HCT116 (cell line): ENCODE measurements around the gene CACNA2D3. TPM values are rescaled to one million over a fixed set of nuclear protein-coding genes. Genes with fewer than 3 reads are reported as not detected.

Source experiments
- ATAC-seq: fragments of 200-7000 bp; cut with Tn5 transposase; 2 replicates; pipeline ENCODE4 v1.9.1; 2020; ENCODE audit warnings: mild to moderate bottlenecking, moderate library complexity
- BruUV-seq: library from RNA; stranded (reverse); fragments of 400-500 nt; replicated peaks from 2 replicates; lab custom pipeline; 2021; lab: Mats Ljungman, UMichigan
- CTCF ChIA-PET: fragments of 300-600 bp; sonication (Branson Sonifier 250); formaldehyde crosslinking; loops from one replicate; lab custom pipeline; 2021; ENCODE audit warnings: antibody characterized with exemption; lab: Charles Lee
- POLR2A ChIA-PET: fragments of 300-600, 350-600 bp; sonication (Branson Sonifier 250); formaldehyde crosslinking; loops from one replicate; lab custom pipeline; 2021; ENCODE audit warnings: antibody characterized with exemption; lab: Charles Lee
- RAD21 ChIA-PET, 2 experiments: fragments of 300-600 bp; sonication (Branson Sonifier 250); formaldehyde crosslinking; loops; one replicate each; lab custom pipeline; 2023; ENCODE audit warnings: low total read pairs in 2 of 2; ENCODE audit not compliant: uncharacterized antibody in 2 of 2, unreplicated experiment in 2 of 2, low non-redundant PET in 1 of 2; lab: Charles Lee
- DNase-seq: peaks from one replicate; pipeline ENCODE4 v3.0.0-alpha.2; 2010; ENCODE audit warnings: low read depth, low spot score
- H2AFZ ChIP-seq: fragments of 200-600 bp; shearing (Covaris generic), sonication (generic); 2 replicates; pipeline ENCODE4 v1.6.1; 2017; ENCODE audit warnings: low read depth, mixed run types, mixed read lengths, antibody characterized with exemption, low read length; ENCODE audit not compliant: poor library complexity, severe bottlenecking
- H3K27ac ChIP-seq: 2 replicates; pipeline ENCODE4 v1.5.1; 2012; ENCODE audit warnings: low read depth, low read length
- H3K27me3 ChIP-seq: fragments of 200-600 bp; sonication (generic); 2 replicates; pipeline ENCODE4 v1.6.1; 2016; ENCODE audit warnings: mixed run types, low read length, mixed read lengths; ENCODE audit not compliant: insufficient read depth
- H3K36me3 ChIP-seq, 2 experiments: fragments of 200-500 bp in 1 of 2; fragments of 200-600 bp in 1 of 2; sonication (Bioruptor generic) in 1 of 2; sonication (generic) in 1 of 2; 2 replicates each; pipeline versions ENCODE4 v1.5.1 to v1.6.1; 2014 to 2016; ENCODE audit warnings: low read length in 2 of 2, inconsistent platforms in 1 of 2, mixed read lengths in 1 of 2, mixed run types in 1 of 2; ENCODE audit not compliant: insufficient read depth in 2 of 2, control insufficient read depth in 1 of 2
- H3K4me1 ChIP-seq, 2 experiments: fragments of 200-600 bp in 1 of 2; sonication (generic) in 1 of 2; 2 replicates each; pipeline versions ENCODE4 v1.5.1 to v1.6.1; 2012 to 2017; ENCODE audit warnings: low read length in 2 of 2, inconsistent platforms in 1 of 2, mild to moderate bottlenecking in 1 of 2, mixed read lengths in 1 of 2, mixed run types in 1 of 2, moderate library complexity in 1 of 2; ENCODE audit not compliant: insufficient read depth in 2 of 2, control insufficient read depth in 1 of 2
- H3K4me2 ChIP-seq: fragments of 200-600 bp; sonication (generic); 2 replicates; pipeline ENCODE4 v1.6.1; 2017; ENCODE audit warnings: mixed run types, low read length, mixed read lengths
- H3K4me3 ChIP-seq, 2 experiments: fragments of 200-600 bp in 1 of 2; sonication (generic) in 1 of 2; replicated peaks in 1 of 2; 2 replicates each; pipeline ENCODE4 v1.5.1; 2011 to 2016; ENCODE audit warnings: low read length in 2 of 2, control low read depth in 1 of 2, low read depth in 1 of 2, mild to moderate bottlenecking in 1 of 2, mixed read lengths in 1 of 2, mixed run types in 1 of 2
- H3K79me2 ChIP-seq: fragments of 200-600 bp; sonication (generic); 2 replicates; pipeline ENCODE4 v1.6.1; 2017; ENCODE audit warnings: mild to moderate bottlenecking, mixed run types, low read length, moderate library complexity, mixed read lengths; ENCODE audit not compliant: insufficient read depth
- H3K9ac ChIP-seq: fragments of 200-600 bp; sonication (generic); 2 replicates; pipeline ENCODE4 v1.6.1; 2016; ENCODE audit warnings: low read length, mixed read lengths
- H3K9me2 ChIP-seq: fragments of 200-600 bp; sonication (generic), shearing (Covaris generic); 2 replicates; pipeline ENCODE4 v1.6.1; 2017; ENCODE audit warnings: mixed run types, mild to moderate bottlenecking, moderate library complexity; ENCODE audit not compliant: insufficient read depth
- H3K9me3 ChIP-seq, 2 experiments: fragments of 200-500 bp in 1 of 2; fragments of 200-600 bp in 1 of 2; sonication (Bioruptor generic) in 1 of 2; sonication (generic) in 1 of 2; 2 replicates each; pipeline ENCODE4 v1.6.1; 2014 to 2017; ENCODE audit warnings: low read length in 2 of 2, mixed read lengths in 2 of 2, inconsistent platforms in 1 of 2, low read depth in 1 of 2, mild to moderate bottlenecking in 1 of 2, mixed run types in 1 of 2, moderate library complexity in 1 of 2; ENCODE audit not compliant: control insufficient read depth in 1 of 2, insufficient read depth in 1 of 2
- H4K20me1 ChIP-seq: fragments of 200-600 bp; sonication (generic), shearing (Covaris generic); 2 replicates; pipeline ENCODE4 v1.6.1; 2017; ENCODE audit warnings: mixed run types, mild to moderate bottlenecking, moderate library complexity; ENCODE audit not compliant: insufficient read depth
- ATF3 ChIP-seq: IDR thresholded peaks from 2 replicates; pipeline ENCODE4 v1.6.1; 2012
- ELF1 ChIP-seq: IDR thresholded peaks from 2 replicates; pipeline ENCODE4 v1.6.1; 2012; ENCODE audit warnings: low read depth, borderline replicate concordance
- EZH2phosphoT487 ChIP-seq: fragments of 200-600 bp; IDR thresholded peaks from 2 replicates; pipeline ENCODE4 v1.6.1; 2018; ENCODE audit warnings: antibody characterized with exemption, borderline replicate concordance
- FOSL1 ChIP-seq: IDR thresholded peaks from 2 replicates; pipeline ENCODE4 v1.6.1; 2012; ENCODE audit warnings: low read depth
- POLR2A ChIP-seq: IDR thresholded peaks from 2 replicates; pipeline ENCODE4 v1.7.0; 2011; ENCODE audit warnings: borderline replicate concordance; ENCODE audit not compliant: insufficient read depth, insufficient read length; ENCODE audit errors: extremely low read depth
- POLR2AphosphoS5 ChIP-seq: IDR thresholded peaks from 2 replicates; pipeline ENCODE4 v1.6.1; 2011; ENCODE audit warnings: mild to moderate bottlenecking, low read depth, low read length, moderate library complexity
- RAD21 ChIP-seq: IDR thresholded peaks from 2 replicates; pipeline ENCODE4 v1.6.1; 2012; ENCODE audit warnings: low read depth, mild to moderate bottlenecking
- TCF7L2 ChIP-seq: IDR thresholded peaks from 2 replicates; pipeline ENCODE4 v1.7.0; 2011; ENCODE audit warnings: borderline replicate concordance, inconsistent platforms; ENCODE audit not compliant: insufficient read depth, insufficient read length; ENCODE audit errors: extremely low read depth
- YY1 ChIP-seq: IDR thresholded peaks from 2 replicates; pipeline ENCODE4 v1.6.1; 2011; ENCODE audit warnings: low read length, low read depth, moderate library complexity, mild to moderate bottlenecking; ENCODE audit not compliant: insufficient replicate concordance; ENCODE audit errors: extremely low read depth
- ZNF274 ChIP-seq: fragments of 200-500 bp; sonication (Bioruptor generic); IDR thresholded peaks from 2 replicates; pipeline ENCODE4 v1.6.1; 2014; ENCODE audit warnings: mild to moderate bottlenecking, low read depth, low read length, inconsistent platforms
- intact Hi-C: fragments of 100-400 bp; cut with micrococcal nuclease; formaldehyde crosslinking; loops from 2 replicates; pipeline ENCODE4 v1.10.0; 2022
- total RNA-seq: library from RNA; stranded (reverse); gene quantifications from one replicate; pipeline ENCODE4 v1.2.1, GENCODE V29; 2021; ENCODE audit not compliant: unreplicated experiment
- TF ChIP-seq, protein P1 (sequence below): IDR thresholded peaks from 2 replicates; pipeline ENCODE4 v1.6.1; 2011; ENCODE audit warnings: mild to moderate bottlenecking, low read length, moderate library complexity; ENCODE audit not compliant: insufficient replicate concordance; ENCODE audit errors: extremely low read depth

The CACNA2D3 gene
- total RNA-seq, 1 experiment from 2014 or later: 0.20 TPM

DNA sequence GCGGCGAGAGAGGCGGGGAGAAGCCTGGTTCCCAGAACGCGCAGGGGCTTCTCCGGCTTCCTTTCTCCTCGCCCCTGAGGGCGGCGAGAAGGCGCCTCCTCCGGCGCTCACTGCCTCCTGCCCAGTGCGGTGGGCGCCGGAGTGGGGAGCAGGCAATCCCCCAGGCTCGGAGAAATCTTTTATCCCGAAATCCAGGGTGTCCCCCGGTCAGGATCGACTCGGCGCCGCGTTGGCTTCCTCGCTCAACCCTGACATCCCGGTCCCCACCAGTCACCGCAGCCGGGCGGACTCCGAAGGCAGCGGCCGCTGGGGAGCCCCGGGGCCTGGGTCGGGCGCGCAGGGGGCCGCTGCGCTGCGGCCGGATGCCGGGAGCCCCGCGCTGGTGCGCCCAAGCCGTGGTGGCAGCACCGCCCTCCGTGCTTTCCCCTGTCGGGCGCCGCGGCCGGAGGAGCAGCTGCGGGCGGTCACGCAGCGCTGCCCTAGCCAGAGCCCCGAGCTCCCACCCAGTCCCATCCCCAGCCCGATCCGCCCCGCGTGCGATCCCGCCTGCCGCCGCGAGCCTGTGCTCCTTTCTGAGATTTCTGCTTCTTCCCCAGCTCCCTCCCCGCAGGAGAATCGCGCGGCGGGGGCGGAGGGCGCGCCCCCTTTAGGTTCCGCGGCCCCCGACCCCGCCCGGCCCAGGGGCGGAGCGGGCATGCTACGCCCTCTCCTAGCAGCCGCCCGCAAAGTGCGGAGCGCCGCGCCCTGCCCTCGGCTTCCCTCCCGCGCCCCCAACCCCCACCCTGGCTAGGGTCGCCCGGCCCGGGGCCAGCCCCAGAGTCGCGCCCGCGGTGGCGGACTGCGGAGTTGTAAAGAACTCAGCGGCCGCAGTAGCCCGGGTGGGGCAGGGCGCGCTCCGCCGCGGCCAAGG, 683 bp upstream of the CACNA2D3 start (continued):
- TF ChIP-seq, protein P1, sequence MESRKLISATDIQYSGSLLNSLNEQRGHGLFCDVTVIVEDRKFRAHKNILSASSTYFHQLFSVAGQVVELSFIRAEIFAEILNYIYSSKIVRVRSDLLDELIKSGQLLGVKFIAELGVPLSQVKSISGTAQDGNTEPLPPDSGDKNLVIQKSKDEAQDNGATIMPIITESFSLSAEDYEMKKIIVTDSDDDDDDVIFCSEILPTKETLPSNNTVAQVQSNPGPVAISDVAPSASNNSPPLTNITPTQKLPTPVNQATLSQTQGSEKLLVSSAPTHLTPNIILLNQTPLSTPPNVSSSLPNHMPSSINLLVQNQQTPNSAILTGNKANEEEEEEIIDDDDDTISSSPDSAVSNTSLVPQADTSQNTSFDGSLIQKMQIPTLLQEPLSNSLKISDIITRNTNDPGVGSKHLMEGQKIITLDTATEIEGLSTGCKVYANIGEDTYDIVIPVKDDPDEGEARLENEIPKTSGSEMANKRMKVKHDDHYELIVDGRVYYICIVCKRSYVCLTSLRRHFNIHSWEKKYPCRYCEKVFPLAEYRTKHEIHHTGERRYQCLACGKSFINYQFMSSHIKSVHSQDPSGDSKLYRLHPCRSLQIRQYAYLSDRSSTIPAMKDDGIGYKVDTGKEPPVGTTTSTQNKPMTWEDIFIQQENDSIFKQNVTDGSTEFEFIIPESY: no peak
- TF ChIP-seq RAD21 (no peak), EZH2phosphoT487 (no peak), ATF3 (no peak), ELF1 (no peak), POLR2A (no peak), TCF7L2 (no peak), ZNF274 (no peak)

DNA sequence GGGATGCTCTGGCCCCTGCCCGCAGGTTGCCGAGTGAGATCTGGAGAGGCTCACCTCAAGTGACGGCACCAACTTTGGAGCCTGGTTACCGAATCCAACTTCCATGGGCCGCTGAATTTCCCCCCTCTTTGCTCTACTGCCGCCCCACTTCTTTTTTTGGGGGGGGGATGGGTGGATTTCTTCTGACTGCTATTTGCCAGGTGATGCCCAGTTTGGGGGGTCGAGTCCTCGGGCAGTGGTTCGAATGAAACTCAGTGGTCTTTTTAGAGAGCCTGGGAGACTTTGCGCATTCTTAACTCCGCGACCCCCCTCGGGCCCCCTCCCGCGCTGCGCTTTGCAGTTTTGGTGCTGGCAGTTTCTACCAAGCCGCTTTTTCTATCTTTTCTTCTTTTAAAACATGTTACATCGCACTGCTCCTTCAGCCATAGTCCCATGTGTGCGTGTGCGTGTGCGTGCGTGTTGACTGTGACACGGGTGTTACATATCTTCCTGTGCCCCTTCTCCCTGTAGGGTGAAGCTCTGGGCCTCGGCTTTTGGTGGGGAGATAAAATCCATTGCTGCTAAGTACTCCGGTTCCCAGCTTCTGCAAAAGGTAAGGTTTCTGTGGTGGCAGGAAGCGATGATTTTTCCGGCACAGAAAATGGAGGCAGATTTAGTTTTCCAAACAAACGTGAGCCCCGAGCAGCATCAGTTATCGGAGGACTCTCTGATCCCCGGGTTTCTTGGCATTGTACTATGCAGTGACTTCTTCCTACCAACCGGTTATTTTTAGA, 837 bp downstream of the CACNA2D3 start:
- TF ChIP-seq POLR2AphosphoS5 (no peak), YY1 (no peak), FOSL1 (no peak), ZNF274 (no peak)

More for the DNA sequence above, 837 bp downstream of the CACNA2D3 start:
- CTCF ChIA-PET: no interaction called here
- no peak for ATAC-seq
- Histone ChIP-seq H3K27ac (no peak overlapping the region), H3K4me2 (no peak overlapping the region), H2AFZ (no peak overlapping the region), H4K20me1 (no peaks in the 10 kb centered on the region), H3K9me2 (no peaks in the 10 kb centered on the region), H3K9ac (no peak overlapping the region), H3K4me3 (no peak overlapping the region), H3K36me3 (no peaks in the 10 kb centered on the region), H3K27me3 (peaks cover 26% of the 10 kb centered on the region), H3K9me3 (no peaks in the 10 kb centered on the region), H3K79me2 (no peaks in the 10 kb centered on the region), H3K4me1 (no peaks in the 10 kb centered on the region)
- no TSS peak for BruUV-seq
- no peak for DNase-seq
- RAD21 ChIA-PET: no interaction called here
- intact Hi-C loops: no loop called here
- POLR2A ChIA-PET: no interaction called here
